MM.1S (cell line): Measurements from ENCODE around the gene SMURF1.

ENCODE experiments used
- EZH2 ChIP-seq: fragments of 300-600 bp; sonication (generic); optimal IDR thresholded peaks from 2 replicates; pipeline ENCODE3; 2017; ENCODE audit warnings: low read depth, mild to moderate bottlenecking, antibody characterized with exemption, low read length, mixed read lengths
- EZH2phosphoT487 ChIP-seq: fragments of 300-600 bp; sonication (generic); IDR thresholded peaks from 2 replicates; pipeline ENCODE4 v1.6.1; 2018; ENCODE audit warnings: antibody characterized with exemption, low read length
- TF ChIP-seq, protein P1 (sequence below): fragments of 300-600 bp; sonication (generic); IDR thresholded peaks from 2 replicates; pipeline ENCODE4 v1.5.1; 2016; ENCODE audit warnings: antibody characterized with exemption, low read length, mixed read lengths

DNA sequence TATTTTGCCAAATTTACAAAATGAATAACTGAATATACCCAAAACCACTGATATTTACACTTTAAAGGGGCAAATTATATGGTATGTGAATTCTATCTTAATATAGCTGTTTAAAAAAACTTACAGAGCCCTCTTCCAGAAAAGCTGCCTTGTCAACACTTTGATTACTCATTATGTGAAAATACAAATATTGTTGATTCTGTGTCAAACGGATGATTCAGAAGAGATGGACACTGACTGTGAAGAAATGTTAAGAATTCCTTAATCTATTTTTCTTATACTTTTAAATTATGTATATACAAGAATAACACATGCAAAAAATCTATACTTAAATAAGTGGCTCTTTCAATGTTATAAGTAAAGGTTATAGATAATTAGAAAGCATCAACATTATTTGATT, 41.5 kb downstream of the SMURF1 start:
- TF ChIP-seq, protein P1, sequence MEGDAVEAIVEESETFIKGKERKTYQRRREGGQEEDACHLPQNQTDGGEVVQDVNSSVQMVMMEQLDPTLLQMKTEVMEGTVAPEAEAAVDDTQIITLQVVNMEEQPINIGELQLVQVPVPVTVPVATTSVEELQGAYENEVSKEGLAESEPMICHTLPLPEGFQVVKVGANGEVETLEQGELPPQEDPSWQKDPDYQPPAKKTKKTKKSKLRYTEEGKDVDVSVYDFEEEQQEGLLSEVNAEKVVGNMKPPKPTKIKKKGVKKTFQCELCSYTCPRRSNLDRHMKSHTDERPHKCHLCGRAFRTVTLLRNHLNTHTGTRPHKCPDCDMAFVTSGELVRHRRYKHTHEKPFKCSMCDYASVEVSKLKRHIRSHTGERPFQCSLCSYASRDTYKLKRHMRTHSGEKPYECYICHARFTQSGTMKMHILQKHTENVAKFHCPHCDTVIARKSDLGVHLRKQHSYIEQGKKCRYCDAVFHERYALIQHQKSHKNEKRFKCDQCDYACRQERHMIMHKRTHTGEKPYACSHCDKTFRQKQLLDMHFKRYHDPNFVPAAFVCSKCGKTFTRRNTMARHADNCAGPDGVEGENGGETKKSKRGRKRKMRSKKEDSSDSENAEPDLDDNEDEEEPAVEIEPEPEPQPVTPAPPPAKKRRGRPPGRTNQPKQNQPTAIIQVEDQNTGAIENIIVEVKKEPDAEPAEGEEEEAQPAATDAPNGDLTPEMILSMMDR, result no peak
- TF ChIP-seq EZH2phosphoT487, result no peak
- no peak for TF ChIP-seq EZH2
